Liver (tissue), 3 donors: ENCODE data around the gene ATP6V1G2.
A peak's percentile ranks its signal among the peaks of the same experiment; 100 is the strongest.

ENCODE experiments used
- CTCF ChIP-seq: fragments of 150-350 bp; IDR thresholded peaks from 2 replicates; pipeline ENCODE4 v1.5.1; 2017; ENCODE audit warnings: improper control_type of control experiment, low read depth, low read length; ENCODE audit not compliant: missing input control
- GABPA ChIP-seq, 2 donors: IDR thresholded peaks in 1 of 2; conservative IDR thresholded peaks in 1 of 2; 2 replicates each; pipeline ENCODE4 v1.6.1; 2016; ENCODE audit warnings: antibody characterized with exemption in 2 of 2, mild to moderate bottlenecking in 1 of 2, moderate library complexity in 1 of 2
- YY1 ChIP-seq: IDR thresholded peaks from 2 replicates; pipeline ENCODE4 v1.6.1; 2016; ENCODE audit warnings: antibody characterized with exemption, mild to moderate bottlenecking
- donor health status: healthy.
- donor health status: healthy.

GRCh38 chr6:31541658-31542521 lies 4.5 kb downstream of the ATP6V1G2 start, which contains the start of gene DDX39B:
- peak; percentile 0 for TF ChIP-seq CTCF
- TF ChIP-seq YY1 = peak; percentile 99
- peak; percentile 77 to 95 for TF ChIP-seq GABPA (IDR thresholded peaks at IDR 0.05 in 1 of 2, conservative IDR thresholded peaks at IDR 0.05 in 1 of 2)
